Upper lobe of left lung (tissue), 4 donors: Measurements from ENCODE around the gene OSBPL2.

ENCODE experiments used
- CTCF ChIP-seq, 6 experiments: fragments of 450-650 bp in 4 of 6; fragments of 200-600 bp in 2 of 6; sonication (generic) in 2 of 6; IDR thresholded peaks; one replicate each; pipeline ENCODE4 v1.5.1; 2016 to 2019; ENCODE audit warnings: antibody characterized with exemption in 6 of 6
- POLR2AphosphoS5 ChIP-seq, 2 donors: sonication (generic); formaldehyde crosslinking; IDR thresholded peaks; one replicate each; pipeline ENCODE4 v1.5.1; 2017; ENCODE audit warnings: antibody characterized with exemption in 2 of 2

- no peak for TF ChIP-seq CTCF (IDR thresholded peaks at IDR 0.05)
- TF ChIP-seq POLR2AphosphoS5 (IDR thresholded peaks at IDR 0.05): no peak
These were observed 4.8 kb downstream of the OSBPL2 start for GRCh38 chr20:62243106-62243505.
